GM12873 (cell line): Measurements from ENCODE around the gene NUDT3.

Source experiments
- CTCF ChIP-seq: IDR thresholded peaks from 2 replicates; pipeline ENCODE4 v1.5.1; 2012; ENCODE audit warnings: low read depth, mild to moderate bottlenecking, moderate library complexity, low read length, control low read depth; ENCODE audit not compliant: insufficient read depth; ENCODE audit errors: missing control alignments

Gene NUDT3

GRCh38 chr6:34237722-34238584, 154.5 kb downstream of the NUDT3 start:
- TF ChIP-seq CTCF = peak; percentile 56

GRCh38 chr6:34237316-34237721, 155.2 kb downstream of the NUDT3 start:
- TF ChIP-seq CTCF = no peak

GRCh38 chr6:34236443-34237315, 155.8 kb downstream of the NUDT3 start, which contains the start of gene HMGA1:
Gene HMGA1 (plus strand): TSS chr6:34236873. CDS start chr6:34240781, 3,908 bp downstream.
- no peak for TF ChIP-seq CTCF

GRCh38 chr6:34236131-34236442, 156.4 kb downstream of the NUDT3 start:
- TF ChIP-seq CTCF = no peak

GRCh38 chr6:34235307-34236130, 156.9 kb downstream of the NUDT3 start:
- TF ChIP-seq CTCF = no peak

GRCh38 chr6:34234667-34235306, 157.7 kb downstream of the NUDT3 start:
- TF ChIP-seq CTCF = no peak

- no peak for TF ChIP-seq CTCF
Observed at GRCh38 chr6:34233867-34234266, 158.6 kb downstream of the NUDT3 start.
